ENCODE results near the gene BACE1. TPM values are rescaled to one million over a fixed set of nuclear protein-coding genes. Genes with fewer than 3 reads are reported as not detected.

BACE1 gene
- polyA plus RNA-seq, 3 donors, result 1.6 to 9.1 (median 3.1) TPM

DNA sequence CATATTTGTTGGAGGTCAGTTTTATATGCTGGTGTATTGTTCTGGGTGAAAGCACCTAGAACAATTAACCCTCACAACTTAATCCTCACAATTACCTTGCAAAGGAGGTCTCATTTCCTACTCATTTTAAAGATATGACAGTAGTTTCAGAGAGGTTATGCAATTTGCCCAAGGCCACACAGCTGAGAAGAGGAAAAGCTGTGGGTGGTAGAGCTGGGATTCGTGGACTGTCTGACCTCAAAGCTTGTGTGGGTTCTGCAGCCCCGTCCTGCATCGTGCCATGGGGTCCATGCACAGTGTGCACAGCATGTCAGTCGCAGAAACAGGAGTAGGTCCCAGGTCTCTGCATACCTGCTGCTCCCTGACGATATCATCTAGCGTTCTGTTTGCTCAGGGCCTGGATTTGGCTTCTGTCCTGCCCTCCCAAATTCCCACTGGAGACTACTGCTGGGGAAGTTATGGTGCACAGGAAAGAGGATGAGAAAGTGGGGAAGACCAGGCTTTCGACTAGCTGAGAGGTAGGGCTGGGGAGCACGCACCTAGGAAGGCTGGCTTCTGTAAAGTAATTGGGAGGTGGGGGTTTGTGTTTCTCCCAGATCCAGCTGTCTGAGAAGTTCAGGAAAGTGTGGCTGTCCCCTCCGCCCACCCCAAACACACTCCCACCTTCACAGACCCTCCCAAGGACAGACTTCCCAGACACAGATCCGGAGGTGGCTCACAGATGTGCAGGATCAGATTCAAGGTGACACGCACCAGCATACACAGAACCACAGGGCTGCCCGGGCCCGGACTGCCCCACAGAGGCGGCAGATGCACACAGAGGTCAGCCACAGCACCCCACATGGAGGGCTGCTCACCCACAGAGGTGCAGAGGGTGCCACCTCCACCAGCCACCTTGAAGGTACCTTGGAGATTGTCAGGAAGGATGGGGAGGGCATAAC lies 2.0 kb downstream of the BACE1 start:
- H3K9ac ChIP-seq (ENCODE audit: insufficient read depth, low read length, poor library complexity, severe bottlenecking), result peak overlapping the region; percentile 66
- peaks cover 36% of the 10 kb centered on the region for H3K4me1 Mint-ChIP-seq

DNA sequence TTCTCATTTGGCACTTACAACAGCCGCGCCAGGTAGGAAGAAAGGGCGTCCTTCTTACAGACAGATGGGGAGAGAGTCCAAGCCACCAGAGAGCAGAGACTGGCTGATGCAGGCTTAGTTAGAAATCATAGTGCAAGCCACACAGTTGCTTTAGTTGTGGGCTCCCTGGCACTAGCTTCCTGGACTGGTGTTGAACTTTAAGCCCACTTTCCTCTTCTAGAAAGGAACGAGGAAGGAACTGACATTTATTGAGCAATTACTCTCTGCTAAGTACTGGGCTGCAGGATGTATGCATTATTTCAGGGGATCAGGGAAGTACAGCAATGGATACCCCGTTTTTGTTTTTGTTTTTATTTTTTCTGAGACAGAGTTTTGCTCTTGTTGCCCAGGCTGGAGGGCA lies 3.0 kb downstream of the BACE1 start:
- H3K4me1 Mint-ChIP-seq, result peaks cover 37% of the 10 kb centered on the region
- H3K4me1 ChIP-seq (ENCODE audit: control insufficient read depth in 1 of 2, insufficient read depth in 2 of 2, low read length in 2 of 2), result peaks cover 37 to 39% of the 10 kb centered on the region in 2 donors
- H3K4me2 ChIP-seq (replicated peaks; ENCODE audit: extremely low read depth, low read length, poor library complexity, severe bottlenecking), result peak overlapping the region; percentile 59
- no peak overlapping the region for H3K9ac ChIP-seq (ENCODE audit: insufficient read depth, low read length, poor library complexity, severe bottlenecking)
- no peaks in the 10 kb centered on the region for H4K20me1 ChIP-seq (ENCODE audit: insufficient read depth, low read length)
- H3K27me3 Mint-ChIP-seq (ENCODE audit: low read depth in 3 of 3), result peaks cover 11 to 25% (median 12%) of the 10 kb centered on the region in 3 donors
- H3K27ac Mint-ChIP-seq, result peak overlapping the region; percentile 19 to 87 (median 52)
- H3K9me3 Mint-ChIP-seq, result peaks cover 0 to 3% (median 0%) of the 10 kb centered on the region in 7 donors
- DNase-seq, result peak in 2 of 3 donors; percentile 27 to 46
- H3K79me2 ChIP-seq (ENCODE audit: insufficient read depth, low read length), result peaks cover 6% of the 10 kb centered on the region
- intact Hi-C loops (cut with micrococcal nuclease), result no loop called here
- peak overlapping the region in 1 of 2 donors; percentile 71 for H3K27ac ChIP-seq (ENCODE audit: low read depth in 1 of 2, low read length in 2 of 2)
- no peaks in the 10 kb centered on the region for H3K9me3 ChIP-seq (replicated peaks in 1 of 2; ENCODE audit: control insufficient read depth in 1 of 2, insufficient read depth in 1 of 2, low read length in 2 of 2)
- no peaks in the 10 kb centered on the region for H3K36me3 ChIP-seq (replicated peaks in 1 of 2; ENCODE audit: control insufficient read depth in 1 of 2, insufficient read depth in 2 of 2, low read length in 2 of 2)
- peak overlapping the region; percentile 7 to 74 for H3K4me3 Mint-ChIP-seq
- peak overlapping the region; percentile 47 for H2AFZ ChIP-seq (ENCODE audit: insufficient read depth, low read depth, low read length, poor library complexity, severe bottlenecking)
- peaks cover 5 to 10% of the 10 kb centered on the region in 2 donors for H3K27me3 ChIP-seq (ENCODE audit: control insufficient read depth in 2 of 2, insufficient read depth in 2 of 2, low read length in 2 of 2)
- 0% methylated on average over 1 of the region's 5 CpGs for WGBS (ENCODE audit: insufficient coverage)
- H3K4me3 ChIP-seq (replicated peaks in 1 of 3; ENCODE audit: low read depth in 2 of 3, low read length in 3 of 3), result peak overlapping the region in 1 of 3 experiments; percentile 53
- peaks cover 3% of the 10 kb centered on the region in 2 donors for H3K36me3 Mint-ChIP-seq
- TF ChIP-seq, protein P1, sequence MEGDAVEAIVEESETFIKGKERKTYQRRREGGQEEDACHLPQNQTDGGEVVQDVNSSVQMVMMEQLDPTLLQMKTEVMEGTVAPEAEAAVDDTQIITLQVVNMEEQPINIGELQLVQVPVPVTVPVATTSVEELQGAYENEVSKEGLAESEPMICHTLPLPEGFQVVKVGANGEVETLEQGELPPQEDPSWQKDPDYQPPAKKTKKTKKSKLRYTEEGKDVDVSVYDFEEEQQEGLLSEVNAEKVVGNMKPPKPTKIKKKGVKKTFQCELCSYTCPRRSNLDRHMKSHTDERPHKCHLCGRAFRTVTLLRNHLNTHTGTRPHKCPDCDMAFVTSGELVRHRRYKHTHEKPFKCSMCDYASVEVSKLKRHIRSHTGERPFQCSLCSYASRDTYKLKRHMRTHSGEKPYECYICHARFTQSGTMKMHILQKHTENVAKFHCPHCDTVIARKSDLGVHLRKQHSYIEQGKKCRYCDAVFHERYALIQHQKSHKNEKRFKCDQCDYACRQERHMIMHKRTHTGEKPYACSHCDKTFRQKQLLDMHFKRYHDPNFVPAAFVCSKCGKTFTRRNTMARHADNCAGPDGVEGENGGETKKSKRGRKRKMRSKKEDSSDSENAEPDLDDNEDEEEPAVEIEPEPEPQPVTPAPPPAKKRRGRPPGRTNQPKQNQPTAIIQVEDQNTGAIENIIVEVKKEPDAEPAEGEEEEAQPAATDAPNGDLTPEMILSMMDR (IDR thresholded peaks at IDR 0.05), result no peak

More for the DNA sequence above, 2.0 kb downstream of the BACE1 start:
- H3K4me1 ChIP-seq (ENCODE audit: control insufficient read depth in 1 of 2, insufficient read depth in 2 of 2, low read length in 2 of 2), result peaks cover 37 to 39% of the 10 kb centered on the region in 2 donors
- peaks cover 11 to 29% (median 17%) of the 10 kb centered on the region in 3 donors for H3K27me3 Mint-ChIP-seq (ENCODE audit: low read depth in 3 of 3)
- H4K20me1 ChIP-seq (ENCODE audit: insufficient read depth, low read length), result no peaks in the 10 kb centered on the region
- no peak overlapping the region for H3K27ac ChIP-seq (ENCODE audit: low read depth in 1 of 2, low read length in 2 of 2)
- H3K36me3 ChIP-seq (replicated peaks in 1 of 2; ENCODE audit: control insufficient read depth in 1 of 2, insufficient read depth in 2 of 2, low read length in 2 of 2), result no peaks in the 10 kb centered on the region
- H2AFZ ChIP-seq (ENCODE audit: insufficient read depth, low read depth, low read length, poor library complexity, severe bottlenecking), result peak overlapping the region; percentile 98
- H3K4me3 Mint-ChIP-seq, result peak overlapping the region; percentile 91 to 92
- DNase-seq, result no peak
- TF ChIP-seq, protein P1 (IDR thresholded peaks at IDR 0.05), result no peak
- H3K4me3 ChIP-seq (replicated peaks in 1 of 3; ENCODE audit: low read depth in 2 of 3, low read length in 3 of 3), result peak overlapping the region in 1 of 3 experiments; percentile 83
- intact Hi-C loops (cut with micrococcal nuclease), result no loop called here
- H3K27ac Mint-ChIP-seq, result peak overlapping the region in 4 of 7 donors; percentile 5 to 58 (median 55)
- H3K9me3 Mint-ChIP-seq, result peaks cover 0 to 3% (median 0%) of the 10 kb centered on the region in 7 donors
- peaks cover 5 to 10% of the 10 kb centered on the region in 2 donors for H3K27me3 ChIP-seq (ENCODE audit: control insufficient read depth in 2 of 2, insufficient read depth in 2 of 2, low read length in 2 of 2)
- H3K36me3 Mint-ChIP-seq, result peaks cover 3% of the 10 kb centered on the region in 2 donors
- H3K79me2 ChIP-seq (ENCODE audit: insufficient read depth, low read length), result peaks cover 6% of the 10 kb centered on the region
- no peaks in the 10 kb centered on the region for H3K9me3 ChIP-seq (replicated peaks in 1 of 2; ENCODE audit: control insufficient read depth in 1 of 2, insufficient read depth in 1 of 2, low read length in 2 of 2)
- 62% methylated on average over 10 of the region's 14 CpGs for WGBS (ENCODE audit: insufficient coverage)
- H3K4me2 ChIP-seq (replicated peaks; ENCODE audit: extremely low read depth, low read length, poor library complexity, severe bottlenecking), result peak overlapping the region; percentile 87

Data from CD14-positive monocyte (primary cell).